OCI-LY3 (cell line): ENCODE measurements around the gene SLC13A5.

Experiments
- H2AFZ ChIP-seq: fragments of 200-600, 300-600 bp; shearing (Covaris generic); 2 replicates; pipeline ENCODE4 v1.6.0; 2014; ENCODE audit warnings: antibody characterized with exemption, low read depth, low read length
- H3K27ac ChIP-seq: fragments of 200-600, 300-600 bp; sonication (generic); 2 replicates; pipeline ENCODE4 v1.5.1; 2014; ENCODE audit warnings: mild to moderate bottlenecking, low read length, moderate library complexity, mixed read lengths
- H3K27me3 ChIP-seq: fragments of 200-600, 300-600 bp; sonication (generic); 2 replicates; pipeline ENCODE4 v1.6.1; 2014; ENCODE audit warnings: low read depth, low read length, mixed read lengths
- H3K36me3 ChIP-seq: fragments of 200-600, 300-600 bp; sonication (generic); replicated peaks from 2 replicates; pipeline ENCODE3; 2014; ENCODE audit warnings: low read depth, low read length, mixed read lengths
- H3K4me1 ChIP-seq: fragments of 300-600, 200-600 bp; sonication (generic); 2 replicates; pipeline ENCODE4 v1.6.1; 2014; ENCODE audit warnings: low read length, mixed read lengths
- H3K4me2 ChIP-seq: fragments of 200-600, 300-600 bp; sonication (generic); 2 replicates; pipeline ENCODE4 v1.6.1; 2014; ENCODE audit warnings: low read length, mixed read lengths
- H3K4me3 ChIP-seq: fragments of 300-600, 200-600 bp; sonication (generic); 2 replicates; pipeline ENCODE4 v1.5.1; 2014; ENCODE audit warnings: antibody characterized with exemption, mild to moderate bottlenecking, low read length, moderate library complexity
- H3K79me2 ChIP-seq: fragments of 300-600, 200-600 bp; shearing (Covaris generic); 2 replicates; pipeline ENCODE4 v1.6.1; 2014; ENCODE audit warnings: mild to moderate bottlenecking, low read length, mixed read lengths
- H3K9ac ChIP-seq: fragments of 300-600, 200-600 bp; shearing (Covaris generic); 2 replicates; pipeline ENCODE4 v1.6.0; 2014; ENCODE audit warnings: mild to moderate bottlenecking, low read length, moderate library complexity
- H3K9me3 ChIP-seq: fragments of 200-600, 300-600 bp; shearing (Covaris generic); 2 replicates; pipeline ENCODE4 v1.6.1; 2014; ENCODE audit warnings: low read length, mixed read lengths; ENCODE audit not compliant: insufficient read depth
- H4K20me1 ChIP-seq: fragments of 200-600, 300-600 bp; sonication (generic); 2 replicates; pipeline ENCODE4 v1.6.1; 2016; ENCODE audit warnings: low read length, mixed read lengths; ENCODE audit not compliant: insufficient read depth
- CTCF ChIP-seq: fragments of 200-600, 300-600 bp; sonication (generic); IDR thresholded peaks from 2 replicates; pipeline ENCODE4 v1.5.1; 2014; ENCODE audit warnings: antibody characterized with exemption, low read length, low read depth
- EZH2phosphoT487 ChIP-seq: fragments of 200-600 bp; shearing (Covaris generic); IDR thresholded peaks from 2 replicates; pipeline ENCODE4 v1.6.1; 2018; ENCODE audit warnings: antibody characterized with exemption, mixed run types, low read depth

Gene SLC13A5

GRCh38 chr17:6714315-6714874 is 1.2 kb upstream of the SLC13A5 start:
- Histone ChIP-seq H3K9me3 (no peaks in the 10 kb centered on the region), H3K27ac (no peak overlapping the region), H3K27me3 (0 out of 2 replicates have a peak, but pooled peaks cover under 1% of the 10 kb centered on the region), H3K36me3 (no peaks in the 10 kb centered on the region), H3K79me2 (no peaks in the 10 kb centered on the region), H2AFZ (no peak overlapping the region), H3K4me1 (no peaks in the 10 kb centered on the region), H3K9ac (no peak overlapping the region), H4K20me1 (no peaks in the 10 kb centered on the region), H3K4me2 (no peak overlapping the region), H3K4me3 (no peak overlapping the region)
- TF ChIP-seq EZH2phosphoT487 (no peak), CTCF (no peak)

- Histone ChIP-seq H3K79me2 (no peaks in the 10 kb centered on the region), H2AFZ (no peak overlapping the region), H3K27ac (no peak overlapping the region), H3K27me3 (no peaks in the 10 kb centered on the region), H3K9me3 (no peaks in the 10 kb centered on the region), H4K20me1 (no peaks in the 10 kb centered on the region), H3K4me3 (no peak overlapping the region), H3K9ac (no peak overlapping the region), H3K36me3 (no peaks in the 10 kb centered on the region), H3K4me1 (no peaks in the 10 kb centered on the region), H3K4me2 (no peak overlapping the region)
- TF ChIP-seq EZH2phosphoT487 (no peak), CTCF (no peak)
Observed at GRCh38 chr17:6713918-6714271, 726 bp upstream of the SLC13A5 start.

- H3K9ac ChIP-seq, result no peak overlapping the region
- H3K36me3 ChIP-seq, result no peaks in the 10 kb centered on the region
- H3K4me3 ChIP-seq, result no peak overlapping the region
- H3K9me3 ChIP-seq, result no peaks in the 10 kb centered on the region
- no peak overlapping the region for H2AFZ ChIP-seq
- no peaks in the 10 kb centered on the region for H4K20me1 ChIP-seq
- no peak overlapping the region for H3K4me2 ChIP-seq
- no peak for TF ChIP-seq EZH2phosphoT487
- H3K79me2 ChIP-seq, result no peaks in the 10 kb centered on the region
- no peaks in the 10 kb centered on the region for H3K27me3 ChIP-seq
- no peaks in the 10 kb centered on the region for H3K4me1 ChIP-seq
- no peak overlapping the region for H3K27ac ChIP-seq
Observed at GRCh38 chr17:6712854-6713129, 377 bp downstream of the SLC13A5 start.

- no peak for TF ChIP-seq EZH2phosphoT487
- no peak for TF ChIP-seq CTCF
- H3K79me2 ChIP-seq, result no peaks in the 10 kb centered on the region
- H3K9me3 ChIP-seq, result no peaks in the 10 kb centered on the region
- H3K4me1 ChIP-seq, result no peaks in the 10 kb centered on the region
- H3K9ac ChIP-seq, result no peak overlapping the region
- H4K20me1 ChIP-seq, result no peaks in the 10 kb centered on the region
- H3K4me2 ChIP-seq, result no peak overlapping the region
- H3K4me3 ChIP-seq, result no peak overlapping the region
- no peaks in the 10 kb centered on the region for H3K36me3 ChIP-seq
- H2AFZ ChIP-seq, result no peak overlapping the region
- H3K27me3 ChIP-seq, result no peaks in the 10 kb centered on the region
- H3K27ac ChIP-seq, result no peak overlapping the region
Observed at GRCh38 chr17:6712058-6712853, 913 bp downstream of the SLC13A5 start.
